T-helper 2 cell treated with Interferon-gamma antibody and Interleukin-4, amounts not matched to agents 5 μg/mL and 100 μg/mL, for 36 hours (primary cell): Measurements from ENCODE around the gene TADA1.

ENCODE experiments used
- DNase-seq: peaks from one replicate; pipeline ENCODE4 v3.0.0; 2021; ENCODE audit warnings: low spot score
- H3K27ac Mint-ChIP-seq: one replicate; pipeline ENCODE4 v1.8.0; 2021; ENCODE audit warnings: mild to moderate bottlenecking, mixed read lengths
- H3K27me3 Mint-ChIP-seq: one replicate; pipeline ENCODE4 v1.8.0; 2021; ENCODE audit warnings: low read depth, mixed read lengths
- H3K36me3 Mint-ChIP-seq: one replicate; pipeline ENCODE4 v1.8.0; 2021; ENCODE audit warnings: low read depth, mixed read lengths
- H3K4me1 Mint-ChIP-seq: one replicate; pipeline ENCODE4 v1.8.0; 2021; ENCODE audit warnings: low read depth, mixed read lengths
- H3K4me3 Mint-ChIP-seq: one replicate; pipeline ENCODE4 v1.8.0; 2022; ENCODE audit warnings: mild to moderate bottlenecking, moderate library complexity, mixed read lengths
- H3K9me3 Mint-ChIP-seq: one replicate; pipeline ENCODE4 v1.8.0; 2021; ENCODE audit warnings: mixed read lengths

The TADA1 gene

DNA sequence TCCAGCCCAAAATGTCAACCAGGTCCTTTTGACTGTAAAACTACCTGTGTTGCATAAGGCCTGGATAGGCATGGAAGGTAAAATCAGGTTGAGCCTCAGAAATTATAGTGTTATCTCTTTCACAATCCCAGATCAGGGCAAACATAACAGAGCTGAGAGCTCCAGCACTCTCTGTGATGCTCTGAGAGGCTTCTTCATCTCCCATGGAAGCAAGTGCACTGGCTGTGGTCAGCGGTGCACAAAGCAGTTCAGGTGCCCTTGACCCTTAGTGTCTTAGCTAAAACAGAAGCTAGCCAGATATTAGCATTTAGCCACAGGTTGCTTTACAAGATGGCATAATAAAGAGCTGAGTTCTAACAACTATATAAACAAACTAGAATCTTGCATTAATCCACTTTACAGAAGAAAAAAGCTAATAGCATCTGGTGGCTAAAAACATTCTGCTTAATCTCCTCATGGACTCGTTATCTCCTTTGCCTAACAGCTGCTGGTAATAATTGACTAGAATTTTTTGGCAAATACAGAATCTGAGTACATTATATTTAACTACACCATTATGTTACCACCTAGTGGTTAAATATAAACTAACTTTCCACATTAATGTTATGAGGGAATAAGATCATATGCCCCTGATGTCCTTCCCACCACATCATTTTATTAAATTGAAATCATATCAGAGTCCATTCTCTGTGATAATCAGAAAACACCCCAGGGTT is 62.4 kb downstream of the TADA1 start:
- H3K27ac Mint-ChIP-seq = no peak overlapping the region
- peaks cover 9% of the 10 kb centered on the region for H3K27me3 Mint-ChIP-seq
- H3K36me3 Mint-ChIP-seq = no peaks in the 10 kb centered on the region

DNA sequence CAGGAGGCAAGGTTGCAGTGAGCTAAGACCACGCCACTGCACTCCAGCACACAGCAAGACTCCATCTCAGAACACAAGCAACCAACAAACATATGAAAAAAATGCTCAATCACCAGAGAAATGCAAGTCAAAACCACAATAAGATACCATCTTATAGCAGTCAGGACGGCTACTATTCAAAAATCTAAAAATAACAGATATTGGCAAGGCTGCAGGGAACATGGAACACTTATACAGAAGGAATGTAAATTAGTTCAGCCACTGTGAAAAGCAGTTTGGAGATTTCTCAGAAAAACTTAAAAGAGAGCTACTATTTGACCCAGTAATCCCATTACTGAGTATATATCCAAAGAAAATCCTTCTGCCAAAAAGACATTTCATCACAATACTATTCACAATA is 64.4 kb downstream of the TADA1 start:
- H3K36me3 Mint-ChIP-seq = no peaks in the 10 kb centered on the region
- DNase-seq = no peak
- H3K4me1 Mint-ChIP-seq = no peaks in the 10 kb centered on the region
- no peaks in the 10 kb centered on the region for H3K9me3 Mint-ChIP-seq
- no peak overlapping the region for H3K27ac Mint-ChIP-seq
- no peak overlapping the region for H3K4me3 Mint-ChIP-seq
- peaks cover 7% of the 10 kb centered on the region for H3K27me3 Mint-ChIP-seq

More for the DNA sequence above, 62.4 kb downstream of the TADA1 start:
- Mint-ChIP-seq H3K4me1 (no peaks in the 10 kb centered on the region), H3K4me3 (no peak overlapping the region), H3K9me3 (no peaks in the 10 kb centered on the region)
- no peak for DNase-seq

DNA sequence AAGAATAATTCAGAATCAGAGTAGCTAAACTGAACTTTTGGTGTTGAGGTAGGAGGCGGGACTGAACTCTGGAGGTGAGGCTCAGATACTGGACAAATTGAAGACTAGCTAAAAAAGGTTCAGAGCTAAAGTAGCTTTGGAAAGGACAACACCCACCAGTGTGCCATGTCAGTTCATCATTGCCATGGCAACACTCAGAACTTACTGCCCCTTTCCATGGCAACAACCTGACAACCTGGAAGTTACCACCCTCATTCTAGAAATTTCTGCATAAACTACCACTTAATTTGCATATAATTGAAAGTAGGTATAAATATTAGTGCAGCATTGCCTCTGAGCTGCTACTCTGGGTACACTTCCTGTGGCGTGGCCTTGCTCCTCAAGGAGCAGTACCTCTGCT is 67.1 kb downstream of the TADA1 start:
- H3K4me1 Mint-ChIP-seq = peaks cover 2% of the 10 kb centered on the region
- no peaks in the 10 kb centered on the region for H3K36me3 Mint-ChIP-seq
- H3K27me3 Mint-ChIP-seq = peaks cover 7% of the 10 kb centered on the region
- no peaks in the 10 kb centered on the region for H3K9me3 Mint-ChIP-seq
- no peak overlapping the region for H3K27ac Mint-ChIP-seq
- H3K4me3 Mint-ChIP-seq = no peak overlapping the region
- no peak for DNase-seq
